ENCODE measurements around the gene TM4SF1. TPM values are rescaled to one million over a fixed set of nuclear protein-coding genes. Genes with fewer than 3 reads are reported as not detected.

The TM4SF1 gene
- total RNA-seq, 1 experiment from 2014 or later, result 1,063 TPM

- CTCF ChIA-PET, result no interaction called here
- DNase-seq (ENCODE audit: low read depth, low spot score) (no peak), ATAC-seq (peak; percentile 2)
- POLR2A ChIA-PET, result interaction anchor here (0.6 to 1.7 kb wide), 4 partner anchors 12 to 367 kb away, joined by 3 to 6 read pairs (median 4); no protein-coding TSS in a partner anchor
- Histone ChIP-seq H3K27me3 (ENCODE audit: control insufficient read depth, insufficient read depth, low read length) (no peaks in the 10 kb centered on the region), H3K36me3 (ENCODE audit: control insufficient read depth, insufficient read depth, low read length) (peaks cover 49% of the 10 kb centered on the region), H3K27ac (ENCODE audit: low read length) (peak overlapping the region; percentile 100), H3K4me3 (ENCODE audit: low read depth in 2 of 2, low read length in 2 of 2) (peak overlapping the region; percentile 88 to 97), H3K9me3 (ENCODE audit: control insufficient read depth, insufficient read depth, low read depth, low read length) (no peaks in the 10 kb centered on the region), H3K4me1 (ENCODE audit: control insufficient read depth, insufficient read depth, low read length) (peaks cover 58% of the 10 kb centered on the region)
- no TSS peak for BruUV-seq (replicated peaks)
- peak; percentile 76; the same call in 1 of the 2 replicates for TF ChIP-seq SIN3A (IDR thresholded peaks at IDR 0.05; ENCODE audit: borderline replicate concordance, insufficient read depth, low read depth, low read length)
- no peak for TF ChIP-seq REST (IDR thresholded peaks at IDR 0.05; ENCODE audit: insufficient read depth in 1 of 2, low read depth in 2 of 2, low read length in 1 of 2)
- peak; percentile 98 for TF ChIP-seq POLR2AphosphoS5 (IDR thresholded peaks at IDR 0.05; ENCODE audit: low read depth, low read length)
- TF ChIP-seq, protein P1, sequence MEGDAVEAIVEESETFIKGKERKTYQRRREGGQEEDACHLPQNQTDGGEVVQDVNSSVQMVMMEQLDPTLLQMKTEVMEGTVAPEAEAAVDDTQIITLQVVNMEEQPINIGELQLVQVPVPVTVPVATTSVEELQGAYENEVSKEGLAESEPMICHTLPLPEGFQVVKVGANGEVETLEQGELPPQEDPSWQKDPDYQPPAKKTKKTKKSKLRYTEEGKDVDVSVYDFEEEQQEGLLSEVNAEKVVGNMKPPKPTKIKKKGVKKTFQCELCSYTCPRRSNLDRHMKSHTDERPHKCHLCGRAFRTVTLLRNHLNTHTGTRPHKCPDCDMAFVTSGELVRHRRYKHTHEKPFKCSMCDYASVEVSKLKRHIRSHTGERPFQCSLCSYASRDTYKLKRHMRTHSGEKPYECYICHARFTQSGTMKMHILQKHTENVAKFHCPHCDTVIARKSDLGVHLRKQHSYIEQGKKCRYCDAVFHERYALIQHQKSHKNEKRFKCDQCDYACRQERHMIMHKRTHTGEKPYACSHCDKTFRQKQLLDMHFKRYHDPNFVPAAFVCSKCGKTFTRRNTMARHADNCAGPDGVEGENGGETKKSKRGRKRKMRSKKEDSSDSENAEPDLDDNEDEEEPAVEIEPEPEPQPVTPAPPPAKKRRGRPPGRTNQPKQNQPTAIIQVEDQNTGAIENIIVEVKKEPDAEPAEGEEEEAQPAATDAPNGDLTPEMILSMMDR (IDR thresholded peaks at IDR 0.05), result no peak
- no peak for TF ChIP-seq TCF7L2 (IDR thresholded peaks at IDR 0.05; ENCODE audit: low read depth, low read length)
- intact Hi-C loops (cut with micrococcal nuclease; ENCODE audit: unreplicated experiment), result no loop called here
- in situ Hi-C loops (cut with HindIII; ENCODE audit: low pct_unique_long_range_greater_than_20kb, low sequenced_read_pairs), result no loop called here
Measured at GRCh38 chr3:149375501-149376196, 1.8 kb downstream of the TM4SF1 start.

DNA sequence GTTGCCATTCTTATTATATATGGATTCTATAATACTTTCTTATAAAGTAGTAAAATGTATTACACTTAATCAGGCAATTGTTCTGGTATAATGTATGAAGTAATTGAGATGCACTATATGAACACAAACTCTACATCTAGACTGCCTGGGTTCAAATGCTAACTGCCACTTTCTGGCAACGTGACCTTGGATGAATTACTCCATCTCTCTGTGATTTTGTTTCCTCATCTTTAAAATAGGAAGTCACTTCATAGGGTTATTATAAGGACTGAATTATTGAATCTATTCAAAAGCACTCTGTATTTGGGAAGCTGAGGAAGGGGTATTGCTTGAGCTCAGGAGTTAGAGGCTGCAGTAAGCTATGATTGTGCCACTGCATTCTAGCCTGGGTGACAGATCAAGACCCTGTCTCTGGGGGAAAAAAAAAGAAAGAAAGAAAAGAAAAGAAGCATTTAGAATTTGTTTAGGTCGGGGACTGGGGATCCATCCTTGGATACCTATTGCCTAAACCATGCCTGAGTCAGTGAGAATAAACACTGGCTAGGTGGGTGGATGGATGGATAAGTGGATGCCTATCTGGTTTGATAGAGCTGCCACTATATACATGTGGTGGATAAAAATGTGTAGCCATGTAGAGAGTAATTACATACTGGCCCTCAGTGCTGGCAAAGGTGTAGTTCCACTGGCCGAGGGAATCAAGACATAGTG lies 2.5 kb downstream of the TM4SF1 start:
- in situ Hi-C loops (cut with HindIII; ENCODE audit: low pct_unique_long_range_greater_than_20kb, low sequenced_read_pairs), result no loop called here
- no peaks in the 10 kb centered on the region for H3K9me3 ChIP-seq (ENCODE audit: control insufficient read depth, insufficient read depth, low read depth, low read length)
- ATAC-seq, result no peak
- peak overlapping the region; percentile 88 to 97 for H3K4me3 ChIP-seq (ENCODE audit: low read depth in 2 of 2, low read length in 2 of 2)
- H3K4me1 ChIP-seq (ENCODE audit: control insufficient read depth, insufficient read depth, low read length), result peaks cover 65% of the 10 kb centered on the region
- peaks cover 56% of the 10 kb centered on the region for H3K36me3 ChIP-seq (ENCODE audit: control insufficient read depth, insufficient read depth, low read length)
- H3K27ac ChIP-seq (ENCODE audit: low read length), result peak overlapping the region; percentile 100
- no peak for DNase-seq (ENCODE audit: low read depth, low spot score)
- BruUV-seq (replicated peaks), result no TSS peak
- intact Hi-C loops (cut with micrococcal nuclease; ENCODE audit: unreplicated experiment), result no loop called here
- CTCF ChIA-PET, result no interaction called here
- no peak; the same call in 1 of the 2 replicates for TF ChIP-seq POLR2AphosphoS5 (IDR thresholded peaks at IDR 0.05; ENCODE audit: low read depth, low read length)
- TF ChIP-seq SIN3A (IDR thresholded peaks at IDR 0.05; ENCODE audit: borderline replicate concordance, insufficient read depth, low read depth, low read length), result no peak
- TF ChIP-seq, protein P1 (IDR thresholded peaks at IDR 0.05), result no peak
- no peak for TF ChIP-seq REST (IDR thresholded peaks at IDR 0.05; ENCODE audit: insufficient read depth in 1 of 2, low read depth in 2 of 2, low read length in 1 of 2)
- no peak for TF ChIP-seq TCF7L2 (IDR thresholded peaks at IDR 0.05; ENCODE audit: low read depth, low read length)
- POLR2A ChIA-PET, result interaction anchor here (0.6 to 1.7 kb wide), 3 partner anchors 13 to 368 kb away, joined by 3 to 4 read pairs (median 4); no protein-coding TSS in a partner anchor
- no peaks in the 10 kb centered on the region for H3K27me3 ChIP-seq (ENCODE audit: control insufficient read depth, insufficient read depth, low read length)

All from Panc1 (cell line).